HL-60 (cell line): ENCODE measurements around the gene BLOC1S1.

Experiments used
- DNase-seq, 2 experiments: peaks; one replicate each; pipeline ENCODE4 v3.0.0-alpha.2; 2010 to 2020; ENCODE audit warnings: low read depth in 1 of 2, low spot score in 1 of 2
- H3K27ac ChIP-seq: fragments of 250-450 bp; sonication (Bioruptor Pico); replicated peaks from 2 replicates; pipeline ENCODE4 v1.5.1; 2020; ENCODE audit warnings: mild to moderate bottlenecking, moderate library complexity
- H3K27me3 ChIP-seq: fragments of 250-450 bp; sonication (Bioruptor Pico); 2 replicates; pipeline ENCODE4 v1.5.1; 2021; ENCODE audit warnings: mild to moderate bottlenecking, moderate library complexity; ENCODE audit not compliant: insufficient read depth, poor library complexity, severe bottlenecking
- H3K4me3 ChIP-seq: replicated peaks from 2 replicates; pipeline ENCODE4 v1.5.1; 2011; ENCODE audit warnings: mild to moderate bottlenecking, control low read depth, low read length; ENCODE audit not compliant: insufficient read depth
- GABPA ChIP-seq: IDR thresholded peaks from 2 replicates; pipeline ENCODE4 v1.6.1; 2012; ENCODE audit warnings: low read depth
- POLR2AphosphoS5 ChIP-seq: IDR thresholded peaks from 2 replicates; pipeline ENCODE4 v1.6.1; 2012; ENCODE audit warnings: low read depth
- REST ChIP-seq: IDR thresholded peaks from 2 replicates; pipeline ENCODE4 v1.6.1; 2012; ENCODE audit warnings: low read depth; ENCODE audit not compliant: insufficient replicate concordance
- SPI1 ChIP-seq: IDR thresholded peaks from 2 replicates; pipeline ENCODE4 v1.6.1; 2012; ENCODE audit warnings: low read depth, mild to moderate bottlenecking, borderline replicate concordance
- TF ChIP-seq, protein P1 (sequence below): IDR thresholded peaks from one replicate; pipeline ENCODE4 v1.5.1; 2011; ENCODE audit warnings: low read length, control low read depth, inconsistent platforms; ENCODE audit not compliant: insufficient read depth

The BLOC1S1 gene

GRCh38 chr12:55726971-55727370 is 11.1 kb downstream of the BLOC1S1 start:
- DNase-seq: no peak
- Histone ChIP-seq H3K4me3 (no peak overlapping the region), H3K27me3 (no peaks in the 10 kb centered on the region), H3K27ac (no peak overlapping the region)
- TF ChIP-seq, protein P1, sequence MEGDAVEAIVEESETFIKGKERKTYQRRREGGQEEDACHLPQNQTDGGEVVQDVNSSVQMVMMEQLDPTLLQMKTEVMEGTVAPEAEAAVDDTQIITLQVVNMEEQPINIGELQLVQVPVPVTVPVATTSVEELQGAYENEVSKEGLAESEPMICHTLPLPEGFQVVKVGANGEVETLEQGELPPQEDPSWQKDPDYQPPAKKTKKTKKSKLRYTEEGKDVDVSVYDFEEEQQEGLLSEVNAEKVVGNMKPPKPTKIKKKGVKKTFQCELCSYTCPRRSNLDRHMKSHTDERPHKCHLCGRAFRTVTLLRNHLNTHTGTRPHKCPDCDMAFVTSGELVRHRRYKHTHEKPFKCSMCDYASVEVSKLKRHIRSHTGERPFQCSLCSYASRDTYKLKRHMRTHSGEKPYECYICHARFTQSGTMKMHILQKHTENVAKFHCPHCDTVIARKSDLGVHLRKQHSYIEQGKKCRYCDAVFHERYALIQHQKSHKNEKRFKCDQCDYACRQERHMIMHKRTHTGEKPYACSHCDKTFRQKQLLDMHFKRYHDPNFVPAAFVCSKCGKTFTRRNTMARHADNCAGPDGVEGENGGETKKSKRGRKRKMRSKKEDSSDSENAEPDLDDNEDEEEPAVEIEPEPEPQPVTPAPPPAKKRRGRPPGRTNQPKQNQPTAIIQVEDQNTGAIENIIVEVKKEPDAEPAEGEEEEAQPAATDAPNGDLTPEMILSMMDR: no peak
- TF ChIP-seq POLR2AphosphoS5: no peak
- TF ChIP-seq GABPA: no peak
- TF ChIP-seq SPI1: no peak
- TF ChIP-seq REST: no peak

- no peak for TF ChIP-seq GABPA
- TF ChIP-seq POLR2AphosphoS5: no peak
- TF ChIP-seq, protein P1: no peak
- TF ChIP-seq REST: no peak
- no peak for TF ChIP-seq SPI1
- H3K27me3 ChIP-seq: no peaks in the 10 kb centered on the region
- peak overlapping the region; percentile 86 for H3K27ac ChIP-seq
- no peak for DNase-seq
- H3K4me3 ChIP-seq: peak overlapping the region; percentile 57
Measured at GRCh38 chr12:55727643-55728185, 11.9 kb downstream of the BLOC1S1 start.

GRCh38 chr12:55728186-55728938 is 12.5 kb downstream of the BLOC1S1 start:
- Histone ChIP-seq H3K27me3 (no peaks in the 10 kb centered on the region), H3K27ac (peak overlapping the region; percentile 86), H3K4me3 (peak overlapping the region; percentile 57)
- no peak for DNase-seq
- TF ChIP-seq SPI1 (no peak), REST (no peak)
